ENCODE data around the gene FNDC8.
A peak's percentile ranks its signal among the peaks of the same experiment; 100 is the strongest.

The FNDC8 gene

GRCh38 chr17:35129973-35130351, 8.5 kb downstream of the FNDC8 start:
- no peak for TF ChIP-seq TAF1 (IDR thresholded peaks at IDR 0.05; ENCODE audit: borderline replicate concordance, insufficient read depth, low read length)
- peak; percentile 41; the same call in 1 of the 2 replicates for TF ChIP-seq POLR2AphosphoS5 (IDR thresholded peaks at IDR 0.05; ENCODE audit: low read depth, low read length)
- TF ChIP-seq REST (IDR thresholded peaks at IDR 0.05; ENCODE audit: insufficient read depth in 1 of 2, low read depth in 2 of 2, low read length in 2 of 2), result no peak

GRCh38 chr17:35130392-35130791, 9.0 kb downstream of the FNDC8 start:
- TF ChIP-seq SIN3A (IDR thresholded peaks at IDR 0.05; ENCODE audit: borderline replicate concordance, insufficient read depth, low read length) (no peak), TAF1 (IDR thresholded peaks at IDR 0.05; ENCODE audit: borderline replicate concordance, insufficient read depth, low read length) (no peak), POLR2AphosphoS5 (IDR thresholded peaks at IDR 0.05; ENCODE audit: low read depth, low read length) (no peak; the same call in 1 of the 2 replicates), REST (IDR thresholded peaks at IDR 0.05; ENCODE audit: insufficient read depth in 1 of 2, low read depth in 2 of 2, low read length in 2 of 2) (no peak), FOXP2 (optimal IDR thresholded peaks at IDR 0.05; ENCODE audit: borderline replicate concordance, extremely low read depth, extremely low read length, insufficient read depth) (no peak)

- TF ChIP-seq REST (IDR thresholded peaks at IDR 0.05; ENCODE audit: insufficient read depth in 1 of 2, low read depth in 2 of 2, low read length in 2 of 2) (no peak), POLR2AphosphoS5 (IDR thresholded peaks at IDR 0.05; ENCODE audit: low read depth, low read length) (no peak), SIN3A (IDR thresholded peaks at IDR 0.05; ENCODE audit: borderline replicate concordance, insufficient read depth, low read length) (no peak), FOXP2 (optimal IDR thresholded peaks at IDR 0.05; ENCODE audit: borderline replicate concordance, extremely low read depth, extremely low read length, insufficient read depth) (no peak), TAF1 (IDR thresholded peaks at IDR 0.05; ENCODE audit: borderline replicate concordance, insufficient read depth, low read length) (no peak)
These were observed 10.7 kb downstream of the FNDC8 start for GRCh38 chr17:35132099-35132498.

- no peak for TF ChIP-seq POLR2AphosphoS5 (IDR thresholded peaks at IDR 0.05; ENCODE audit: low read depth, low read length)
- no peak for TF ChIP-seq FOXP2 (optimal IDR thresholded peaks at IDR 0.05; ENCODE audit: borderline replicate concordance, extremely low read depth, extremely low read length, insufficient read depth)
- no peak for TF ChIP-seq SIN3A (IDR thresholded peaks at IDR 0.05; ENCODE audit: borderline replicate concordance, insufficient read depth, low read length)
- no peak for TF ChIP-seq REST (IDR thresholded peaks at IDR 0.05; ENCODE audit: insufficient read depth in 1 of 2, low read depth in 2 of 2, low read length in 2 of 2)
- no peak for TF ChIP-seq TAF1 (IDR thresholded peaks at IDR 0.05; ENCODE audit: borderline replicate concordance, insufficient read depth, low read length)
These were observed 11.6 kb downstream of the FNDC8 start for GRCh38 chr17:35132816-35133550.
